ENCODE data around the gene IFI27. TPM values are rescaled to one million over a fixed set of nuclear protein-coding genes. Genes with fewer than 3 reads are reported as not detected.

Gene IFI27
- total and polyA plus RNA-seq, 4 donors: 94.1 to 883 (median 378) TPM

DNA sequence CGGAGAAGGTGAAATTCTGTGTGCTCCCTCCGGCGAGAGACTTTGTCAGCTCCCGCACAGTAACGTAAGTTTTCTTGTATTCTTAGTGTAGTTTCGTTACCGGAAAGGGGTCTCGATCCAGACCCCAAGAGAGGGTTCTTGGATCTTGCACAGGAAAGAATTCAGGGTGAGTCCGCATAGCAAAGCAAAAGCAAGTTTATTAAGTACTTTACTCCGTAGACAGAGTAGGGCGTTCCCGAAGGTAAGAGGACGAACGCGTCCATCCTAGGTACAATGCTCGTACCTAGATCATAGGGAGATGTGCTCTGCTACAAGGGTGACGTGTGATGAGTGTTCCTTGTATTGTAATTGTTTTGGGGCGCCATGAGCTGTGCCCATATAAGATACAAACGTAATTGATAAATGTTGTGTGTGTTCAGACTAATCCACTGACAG lies 29.1 kb upstream of the IFI27 start:
- DNase-seq (no peak), ATAC-seq (ENCODE audit: insufficient read depth, low FRiP score) (peak; percentile 36)
- TF ChIP-seq, protein P1, sequence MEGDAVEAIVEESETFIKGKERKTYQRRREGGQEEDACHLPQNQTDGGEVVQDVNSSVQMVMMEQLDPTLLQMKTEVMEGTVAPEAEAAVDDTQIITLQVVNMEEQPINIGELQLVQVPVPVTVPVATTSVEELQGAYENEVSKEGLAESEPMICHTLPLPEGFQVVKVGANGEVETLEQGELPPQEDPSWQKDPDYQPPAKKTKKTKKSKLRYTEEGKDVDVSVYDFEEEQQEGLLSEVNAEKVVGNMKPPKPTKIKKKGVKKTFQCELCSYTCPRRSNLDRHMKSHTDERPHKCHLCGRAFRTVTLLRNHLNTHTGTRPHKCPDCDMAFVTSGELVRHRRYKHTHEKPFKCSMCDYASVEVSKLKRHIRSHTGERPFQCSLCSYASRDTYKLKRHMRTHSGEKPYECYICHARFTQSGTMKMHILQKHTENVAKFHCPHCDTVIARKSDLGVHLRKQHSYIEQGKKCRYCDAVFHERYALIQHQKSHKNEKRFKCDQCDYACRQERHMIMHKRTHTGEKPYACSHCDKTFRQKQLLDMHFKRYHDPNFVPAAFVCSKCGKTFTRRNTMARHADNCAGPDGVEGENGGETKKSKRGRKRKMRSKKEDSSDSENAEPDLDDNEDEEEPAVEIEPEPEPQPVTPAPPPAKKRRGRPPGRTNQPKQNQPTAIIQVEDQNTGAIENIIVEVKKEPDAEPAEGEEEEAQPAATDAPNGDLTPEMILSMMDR (IDR thresholded peaks at IDR 0.05; ENCODE audit: control extremely low read depth, extremely low read depth): no peak
- WGBS, 2 donors: 1% methylated on average over 19 of the region's 19 CpGs
- Histone ChIP-seq H3K27ac (ENCODE audit: low read depth in 1 of 2, low read length in 1 of 2) (peak overlapping the region; percentile 85 to 97), H3K9me3 (ENCODE audit: control insufficient read depth in 4 of 4, insufficient read depth in 3 of 4, low read length in 3 of 4) (peaks cover 0 to 2% (median 0%) of the 10 kb centered on the region in 4 donors), H3K27me3 (ENCODE audit: control insufficient read depth in 3 of 3, insufficient read depth in 3 of 3, low read length in 2 of 3) (no peaks in the 10 kb centered on the region), H3K4me3 (peak overlapping the region; percentile 93), H3K4me1 (ENCODE audit: control insufficient read depth in 5 of 5, insufficient read depth in 5 of 5, low read length in 5 of 5) (peaks cover 6 to 40% (median 24%) of the 10 kb centered on the region in 5 donors), H3K36me3 (ENCODE audit: control insufficient read depth in 4 of 4, insufficient read depth in 4 of 4, low read length in 4 of 4) (peaks cover 6 to 20% (median 16%) of the 10 kb centered on the region in 4 donors), H3K9ac (ENCODE audit: insufficient read depth in 1 of 2, low read length in 2 of 2) (peak overlapping the region; percentile 84 to 88)

- WGBS, 2 donors: 69 to 97% methylated on average over 4 of the region's 4 CpGs
- Histone ChIP-seq H3K4me1 (ENCODE audit: control insufficient read depth in 5 of 5, insufficient read depth in 5 of 5, low read length in 5 of 5) (no peaks in the 10 kb centered on the region), H3K27ac (ENCODE audit: low read depth in 1 of 2, low read length in 1 of 2) (no peak overlapping the region), H3K4me3 (no peak overlapping the region), H3K27me3 (ENCODE audit: control insufficient read depth in 3 of 3, insufficient read depth in 3 of 3, low read length in 2 of 3) (no peaks in the 10 kb centered on the region), H3K9me3 (ENCODE audit: control insufficient read depth in 4 of 4, insufficient read depth in 3 of 4, low read length in 3 of 4) (no peaks in the 10 kb centered on the region), H3K36me3 (ENCODE audit: control insufficient read depth in 4 of 4, insufficient read depth in 4 of 4, low read length in 4 of 4) (no peaks in the 10 kb centered on the region), H3K9ac (ENCODE audit: insufficient read depth in 1 of 2, low read length in 2 of 2) (no peak overlapping the region)
- TF ChIP-seq, protein P1 (IDR thresholded peaks at IDR 0.05; ENCODE audit: control extremely low read depth, extremely low read depth): no peak
- no peak for DNase-seq
- no peak for ATAC-seq (ENCODE audit: insufficient read depth, low FRiP score)
Measured at GRCh38 chr14:94087891-94088290, 22.6 kb upstream of the IFI27 start.

GRCh38 chr14:94088516-94088915 lies 22.0 kb upstream of the IFI27 start:
- ATAC-seq (ENCODE audit: insufficient read depth, low FRiP score) (no peak), DNase-seq (no peak)
- H3K36me3 ChIP-seq (ENCODE audit: control insufficient read depth in 4 of 4, insufficient read depth in 4 of 4, low read length in 4 of 4): no peaks in the 10 kb centered on the region
- no peak overlapping the region for H3K27ac ChIP-seq (ENCODE audit: low read depth in 1 of 2, low read length in 1 of 2)
- 90 to 98% methylated on average over 5 of the region's 5 CpGs for WGBS, 2 donors
- TF ChIP-seq, protein P1 (IDR thresholded peaks at IDR 0.05; ENCODE audit: control extremely low read depth, extremely low read depth): no peak
- H3K4me1 ChIP-seq (ENCODE audit: control insufficient read depth in 5 of 5, insufficient read depth in 5 of 5, low read length in 5 of 5): no peaks in the 10 kb centered on the region
- H3K4me3 ChIP-seq: no peak overlapping the region
- H3K9me3 ChIP-seq (ENCODE audit: control insufficient read depth in 4 of 4, insufficient read depth in 3 of 4, low read length in 3 of 4): no peaks in the 10 kb centered on the region
- no peaks in the 10 kb centered on the region for H3K27me3 ChIP-seq (ENCODE audit: control insufficient read depth in 3 of 3, insufficient read depth in 3 of 3, low read length in 2 of 3)
- no peak overlapping the region for H3K9ac ChIP-seq (ENCODE audit: insufficient read depth in 1 of 2, low read length in 2 of 2)

DNA sequence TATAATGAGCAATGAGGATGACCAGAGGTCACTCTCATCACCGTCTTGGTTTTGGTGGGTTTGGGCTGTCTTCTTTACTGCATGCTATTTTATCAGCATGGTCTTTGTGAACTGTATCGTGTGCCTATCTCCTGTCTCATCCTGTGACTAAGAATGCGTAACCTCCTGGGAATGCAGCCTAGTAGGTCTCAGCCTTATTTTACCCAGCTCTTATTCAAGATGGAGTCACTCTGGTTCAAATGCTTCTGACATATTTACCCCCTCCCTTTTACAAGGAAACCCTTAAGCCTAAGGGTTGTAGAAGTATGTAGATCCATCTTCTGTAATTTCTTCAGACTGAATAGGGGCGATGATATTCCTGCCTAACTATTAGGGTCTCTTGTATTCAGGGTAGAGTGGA lies 21.1 kb upstream of the IFI27 start:
- Histone ChIP-seq H3K4me3 (no peak overlapping the region), H3K9ac (ENCODE audit: insufficient read depth in 1 of 2, low read length in 2 of 2) (no peak overlapping the region), H3K36me3 (ENCODE audit: control insufficient read depth in 4 of 4, insufficient read depth in 4 of 4, low read length in 4 of 4) (no peaks in the 10 kb centered on the region), H3K9me3 (ENCODE audit: control insufficient read depth in 4 of 4, insufficient read depth in 3 of 4, low read length in 3 of 4) (no peaks in the 10 kb centered on the region), H3K27me3 (ENCODE audit: control insufficient read depth in 3 of 3, insufficient read depth in 3 of 3, low read length in 2 of 3) (no peaks in the 10 kb centered on the region), H3K4me1 (ENCODE audit: control insufficient read depth in 5 of 5, insufficient read depth in 5 of 5, low read length in 5 of 5) (no peaks in the 10 kb centered on the region), H3K27ac (ENCODE audit: low read depth in 1 of 2, low read length in 1 of 2) (no peak overlapping the region)
- no peak for ATAC-seq (ENCODE audit: insufficient read depth, low FRiP score)
- TF ChIP-seq, protein P1 (IDR thresholded peaks at IDR 0.05; ENCODE audit: control extremely low read depth, extremely low read depth): no peak
- no peak for DNase-seq
- WGBS, 2 donors: 96 to 97% methylated on average over 4 of the region's 4 CpGs
